ENCODE data around the gene FBXL16. TPM values are rescaled to one million over a fixed set of nuclear protein-coding genes. Genes with fewer than 3 reads are reported as not detected.

The FBXL16 gene
- total and polyA plus RNA-seq, 2 of the 13 experiments (the other 11 are each of a cell fraction or from before 2014, with no cell fraction given), result 0.22 to 2.0 TPM

DNA sequence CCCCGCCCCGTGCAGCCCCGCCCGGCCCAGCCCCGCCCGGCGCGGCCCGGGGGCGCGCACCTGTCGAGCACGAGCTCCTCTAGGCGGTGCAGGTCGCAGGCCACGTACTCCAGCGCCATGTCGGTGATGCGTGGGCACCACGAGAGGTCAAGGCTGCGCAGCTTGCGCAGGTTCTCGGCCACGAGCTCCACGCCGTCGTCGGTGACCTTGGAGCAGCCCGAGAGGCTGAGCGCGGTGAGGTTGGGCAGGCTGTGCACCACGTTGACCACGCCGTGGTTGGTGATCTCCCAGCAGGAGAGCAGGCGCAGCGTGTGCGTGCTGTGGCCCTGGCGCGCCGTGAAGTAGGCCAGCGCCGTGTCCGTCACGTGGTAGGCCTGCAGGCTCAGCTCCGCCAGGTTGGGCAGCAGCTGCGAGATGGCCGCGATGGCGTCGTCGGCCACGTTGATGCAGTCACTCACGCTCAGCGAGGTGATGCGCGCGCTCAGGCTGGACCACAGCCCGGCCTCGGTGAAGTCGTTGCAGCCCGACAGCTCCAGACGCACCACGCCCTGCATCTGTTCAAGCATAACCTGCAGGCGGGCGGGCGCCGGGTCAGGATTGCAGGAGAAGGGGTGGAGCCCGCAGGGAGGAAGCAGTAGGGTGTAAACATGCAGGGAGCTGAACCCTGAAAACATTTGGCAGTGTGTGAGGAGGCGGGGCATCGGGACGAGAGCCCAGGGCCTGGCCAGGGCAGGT, 10.1 kb downstream of the FBXL16 start (continued):
- TF ChIP-seq, protein P1, sequence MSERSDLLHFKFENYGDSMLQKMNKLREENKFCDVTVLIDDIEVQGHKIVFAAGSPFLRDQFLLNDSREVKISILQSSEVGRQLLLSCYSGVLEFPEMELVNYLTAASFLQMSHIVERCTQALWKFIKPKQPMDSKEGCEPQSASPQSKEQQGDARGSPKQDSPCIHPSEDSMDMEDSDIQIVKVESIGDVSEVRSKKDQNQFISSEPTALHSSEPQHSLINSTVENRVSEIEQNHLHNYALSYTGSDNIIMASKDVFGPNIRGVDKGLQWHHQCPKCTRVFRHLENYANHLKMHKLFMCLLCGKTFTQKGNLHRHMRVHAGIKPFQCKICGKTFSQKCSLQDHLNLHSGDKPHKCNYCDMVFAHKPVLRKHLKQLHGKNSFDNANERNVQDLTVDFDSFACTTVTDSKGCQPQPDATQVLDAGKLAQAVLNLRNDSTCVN (CRISPR knock-in tag; IDR thresholded peaks at IDR 0.05; ENCODE audit: borderline replicate concordance), result no peak; the same call in 1 of the 2 replicates
- TF ChIP-seq, protein P2, sequence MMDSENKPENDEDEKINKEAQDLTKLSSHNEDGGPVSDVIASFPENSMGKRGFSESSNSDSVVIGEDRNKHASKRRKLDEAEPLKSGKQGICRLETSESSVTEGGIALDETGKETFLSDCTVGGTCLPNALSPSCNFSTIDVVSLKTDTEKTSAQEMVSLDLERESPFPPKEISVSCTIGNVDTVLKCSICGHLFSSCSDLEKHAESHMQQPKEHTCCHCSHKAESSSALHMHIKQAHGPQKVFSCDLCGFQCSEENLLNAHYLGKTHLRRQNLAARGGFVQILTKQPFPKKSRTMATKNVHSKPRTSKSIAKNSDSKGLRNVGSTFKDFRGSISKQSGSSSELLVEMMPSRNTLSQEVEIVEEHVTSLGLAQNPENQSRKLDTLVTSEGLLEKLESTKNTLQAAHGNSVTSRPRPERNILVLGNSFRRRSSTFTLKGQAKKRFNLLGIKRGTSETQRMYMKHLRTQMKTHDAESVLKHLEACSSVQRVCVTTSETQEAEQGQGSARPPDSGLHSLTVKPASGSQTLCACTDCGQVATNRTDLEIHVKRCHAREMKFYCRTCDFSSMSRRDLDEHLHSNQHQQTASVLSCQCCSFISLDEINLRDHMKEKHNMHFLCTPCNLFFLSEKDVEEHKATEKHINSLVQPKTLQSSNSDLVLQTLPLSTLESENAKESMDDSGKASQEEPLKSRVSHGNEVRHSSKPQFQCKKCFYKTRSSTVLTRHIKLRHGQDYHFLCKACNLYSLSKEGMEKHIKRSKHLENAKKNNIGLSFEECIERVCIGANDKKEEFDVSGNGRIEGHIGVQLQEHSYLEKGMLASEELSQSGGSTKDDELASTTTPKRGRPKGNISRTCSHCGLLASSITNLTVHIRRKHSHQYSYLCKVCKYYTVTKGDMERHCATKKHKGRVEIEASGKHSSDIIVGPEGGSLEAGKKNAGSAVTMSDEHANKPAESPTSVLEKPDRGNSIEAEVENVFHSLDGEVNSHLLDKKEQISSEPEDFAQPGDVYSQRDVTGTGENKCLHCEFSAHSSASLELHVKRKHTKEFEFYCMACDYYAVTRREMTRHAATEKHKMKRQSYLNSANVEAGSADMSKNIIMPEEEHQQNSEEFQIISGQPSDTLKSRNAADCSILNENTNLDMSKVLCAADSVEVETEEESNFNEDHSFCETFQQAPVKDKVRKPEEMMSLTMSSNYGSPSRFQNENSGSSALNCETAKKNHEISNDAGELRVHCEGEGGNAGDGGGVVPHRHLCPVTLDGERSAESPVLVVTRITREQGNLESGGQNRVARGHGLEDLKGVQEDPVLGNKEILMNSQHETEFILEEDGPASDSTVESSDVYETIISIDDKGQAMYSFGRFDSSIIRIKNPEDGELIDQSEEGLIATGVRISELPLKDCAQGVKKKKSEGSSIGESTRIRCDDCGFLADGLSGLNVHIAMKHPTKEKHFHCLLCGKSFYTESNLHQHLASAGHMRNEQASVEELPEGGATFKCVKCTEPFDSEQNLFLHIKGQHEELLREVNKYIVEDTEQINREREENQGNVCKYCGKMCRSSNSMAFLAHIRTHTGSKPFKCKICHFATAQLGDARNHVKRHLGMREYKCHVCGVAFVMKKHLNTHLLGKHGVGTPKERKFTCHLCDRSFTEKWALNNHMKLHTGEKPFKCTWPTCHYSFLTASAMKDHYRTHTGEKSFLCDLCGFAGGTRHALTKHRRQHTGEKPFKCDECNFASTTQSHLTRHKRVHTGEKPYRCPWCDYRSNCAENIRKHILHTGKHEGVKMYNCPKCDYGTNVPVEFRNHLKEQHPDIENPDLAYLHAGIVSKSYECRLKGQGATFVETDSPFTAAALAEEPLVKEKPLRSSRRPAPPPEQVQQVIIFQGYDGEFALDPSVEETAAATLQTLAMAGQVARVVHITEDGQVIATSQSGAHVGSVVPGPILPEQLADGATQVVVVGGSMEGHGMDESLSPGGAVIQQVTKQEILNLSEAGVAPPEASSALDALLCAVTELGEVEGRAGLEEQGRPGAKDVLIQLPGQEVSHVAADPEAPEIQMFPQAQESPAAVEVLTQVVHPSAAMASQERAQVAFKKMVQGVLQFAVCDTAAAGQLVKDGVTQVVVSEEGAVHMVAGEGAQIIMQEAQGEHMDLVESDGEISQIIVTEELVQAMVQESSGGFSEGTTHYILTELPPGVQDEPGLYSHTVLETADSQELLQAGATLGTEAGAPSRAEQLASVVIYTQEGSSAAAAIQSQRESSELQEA (CRISPR knock-in tag; IDR thresholded peaks at IDR 0.05; ENCODE audit: not compliant biosample characterization), result no peak
- TF ChIP-seq, protein P3, sequence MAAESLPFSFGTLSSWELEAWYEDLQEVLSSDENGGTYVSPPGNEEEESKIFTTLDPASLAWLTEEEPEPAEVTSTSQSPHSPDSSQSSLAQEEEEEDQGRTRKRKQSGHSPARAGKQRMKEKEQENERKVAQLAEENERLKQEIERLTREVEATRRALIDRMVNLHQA (CRISPR knock-in tag; IDR thresholded peaks at IDR 0.05), result no peak
- TF ChIP-seq RAD51 (IDR thresholded peaks at IDR 0.05; ENCODE audit: borderline replicate concordance), result no peak
- 0 out of 2 replicates have a peak, but pooled peaks have one; percentile 24 for TF ChIP-seq NR2C2 (CRISPR knock-in tag; IDR thresholded peaks at IDR 0.05; ENCODE audit: borderline replicate concordance)
- TF ChIP-seq, protein P4, sequence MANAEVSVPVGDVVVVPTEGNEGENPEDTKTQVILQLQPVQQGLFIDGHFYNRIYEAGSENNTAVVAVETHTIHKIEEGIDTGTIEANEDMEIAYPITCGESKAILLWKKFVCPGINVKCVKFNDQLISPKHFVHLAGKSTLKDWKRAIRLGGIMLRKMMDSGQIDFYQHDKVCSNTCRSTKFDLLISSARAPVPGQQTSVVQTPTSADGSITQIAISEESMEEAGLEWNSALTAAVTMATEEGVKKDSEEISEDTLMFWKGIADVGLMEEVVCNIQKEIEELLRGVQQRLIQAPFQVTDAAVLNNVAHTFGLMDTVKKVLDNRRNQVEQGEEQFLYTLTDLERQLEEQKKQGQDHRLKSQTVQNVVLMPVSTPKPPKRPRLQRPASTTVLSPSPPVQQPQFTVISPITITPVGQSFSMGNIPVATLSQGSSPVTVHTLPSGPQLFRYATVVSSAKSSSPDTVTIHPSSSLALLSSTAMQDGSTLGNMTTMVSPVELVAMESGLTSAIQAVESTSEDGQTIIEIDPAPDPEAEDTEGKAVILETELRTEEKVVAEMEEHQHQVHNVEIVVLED (CRISPR knock-in tag; IDR thresholded peaks at IDR 0.05; ENCODE audit: borderline replicate concordance), result no peak; the same call in 1 of the 2 replicates
- TF ChIP-seq CREM (IDR thresholded peaks at IDR 0.05), result no peak
- TF ChIP-seq CREM (CRISPR knock-in tag; IDR thresholded peaks at IDR 0.05), result no peak
- peak; percentile 17; the same call in 1 of the 2 replicates for TF ChIP-seq JUNB (CRISPR knock-in tag; IDR thresholded peaks at IDR 0.05; ENCODE audit: borderline replicate concordance)
- TF ChIP-seq ZNF552 (CRISPR knock-in tag; IDR thresholded peaks at IDR 0.05; ENCODE audit: borderline replicate concordance), result 0 out of 2 replicates have a peak, but pooled peaks have one; percentile 44
- TF ChIP-seq FOXO1 (CRISPR knock-in tag; IDR thresholded peaks at IDR 0.05), result peak; percentile 40; the same call in 1 of the 2 replicates
